Posterior vena cava (tissue), 2 donors: Measurements from ENCODE around the gene AMACR. TPM values are rescaled to one million over a fixed set of nuclear protein-coding genes. Genes with fewer than 3 reads are reported as not detected.

ENCODE experiments used
- DNase-seq: peaks from one replicate; pipeline ENCODE4 v3.0.0-alpha.2; 2020; ENCODE audit warnings: low spot score
- intact Hi-C, 2 donors: fragments of 100-400 bp; cut with DNase I; formaldehyde crosslinking; loops; one replicate each; pipeline versions ENCODE4 v1.14.1 to v1.14.2; 2022 to 2023
- total RNA-seq, 2 donors: library from RNA; stranded (reverse); fragmentation: NEBNext Ultra II Directional; extraction: Animal tissue kit (Norgen Biotek cat#: 25700); gene quantifications; one replicate each; pipeline ENCODE4 v1.2.1, GENCODE V29; 2021
- donor health status: DM: yes; HTN: yes; CAD: no.
- donor health status: DM: yes; HTN: yes; CAD: no.

AMACR gene
- total RNA-seq, 2 donors from 2014 or later = 6.4 to 9.4 TPM

- DNase-seq = no peak
- intact Hi-C loops = no loop called here
Observed at GRCh38 chr5:33938507-33938796, 69.4 kb downstream of the AMACR start.

- intact Hi-C loops = no loop called here
- DNase-seq = no peak
Observed at GRCh38 chr5:33937707-33938506, 69.9 kb downstream of the AMACR start.

GRCh38 chr5:33937017-33937706 lies 70.7 kb downstream of the AMACR start:
- intact Hi-C loops = no loop called here
- peak; percentile 79 for DNase-seq

- intact Hi-C loops = no loop called here
- DNase-seq = peak; percentile 76
Observed at GRCh38 chr5:33936381-33937016, 71.4 kb downstream of the AMACR start, which contains the start of gene RXFP3. Gene RXFP3, plus strand, starts transcription at chr5:33936386. Its CDS starts 355 bp downstream, at chr5:33936741.

Other genes starting within 250 kb of the AMACR start
- gene ADAMTS12, start 116.1 kb downstream of the AMACR start, total RNA-seq = 1 to 10 TPM; 5.9 to 7.1 TPM
- not detected for gene RXFP3, start 71.7 kb downstream of the AMACR start, total RNA-seq
- gene SLC45A2, start 23.4 kb downstream of the AMACR start, total RNA-seq = not detected
- 10 to 100 TPM; 11.9 to 31.3 TPM for gene C1QTNF3, start 35.2 kb upstream of the AMACR start, total RNA-seq